ENCODE measurements around the gene VPS13D.

- TF ChIP-seq, protein P1, sequence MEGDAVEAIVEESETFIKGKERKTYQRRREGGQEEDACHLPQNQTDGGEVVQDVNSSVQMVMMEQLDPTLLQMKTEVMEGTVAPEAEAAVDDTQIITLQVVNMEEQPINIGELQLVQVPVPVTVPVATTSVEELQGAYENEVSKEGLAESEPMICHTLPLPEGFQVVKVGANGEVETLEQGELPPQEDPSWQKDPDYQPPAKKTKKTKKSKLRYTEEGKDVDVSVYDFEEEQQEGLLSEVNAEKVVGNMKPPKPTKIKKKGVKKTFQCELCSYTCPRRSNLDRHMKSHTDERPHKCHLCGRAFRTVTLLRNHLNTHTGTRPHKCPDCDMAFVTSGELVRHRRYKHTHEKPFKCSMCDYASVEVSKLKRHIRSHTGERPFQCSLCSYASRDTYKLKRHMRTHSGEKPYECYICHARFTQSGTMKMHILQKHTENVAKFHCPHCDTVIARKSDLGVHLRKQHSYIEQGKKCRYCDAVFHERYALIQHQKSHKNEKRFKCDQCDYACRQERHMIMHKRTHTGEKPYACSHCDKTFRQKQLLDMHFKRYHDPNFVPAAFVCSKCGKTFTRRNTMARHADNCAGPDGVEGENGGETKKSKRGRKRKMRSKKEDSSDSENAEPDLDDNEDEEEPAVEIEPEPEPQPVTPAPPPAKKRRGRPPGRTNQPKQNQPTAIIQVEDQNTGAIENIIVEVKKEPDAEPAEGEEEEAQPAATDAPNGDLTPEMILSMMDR (IDR thresholded peaks at IDR 0.05 in 8 of 11, conservative IDR thresholded peaks at IDR 0.05 in 3 of 11): no peak
- no peak for TF ChIP-seq POLR2A (IDR thresholded peaks at IDR 0.05)
These were observed 261.8 kb downstream of the VPS13D start for GRCh38 chr1:12491656-12492055.
